Measurements from ENCODE around the gene FAM227A.

The FAM227A gene

GRCh38 chr22:38689651-38690050 is 33.5 kb upstream of the FAM227A start:
- Histone ChIP-seq H2AFZ (ENCODE audit: low read length) (no peak overlapping the region), H3K36me3 (ENCODE audit: insufficient read depth, low read length) (peaks cover 40% of the 10 kb centered on the region; the same call in 1 of the 2 replicates), H3F3A (ENCODE audit: low read depth) (no peaks in the 10 kb centered on the region), H3K9me3 (ENCODE audit: insufficient read depth, low read depth, low read length) (no peaks in the 10 kb centered on the region), H3K27me3 (ENCODE audit: insufficient read depth, low read length, poor library complexity, severe bottlenecking) (no peaks in the 10 kb centered on the region), H3K9me2 (replicated peaks; ENCODE audit: low read depth, low read length) (no peaks in the 10 kb centered on the region), H3K79me2 (ENCODE audit: insufficient read depth, low read length) (peaks cover 27% of the 10 kb centered on the region; the same call in 1 of the 2 replicates), H3K4me3 (ENCODE audit: low read length, poor library complexity, severe bottlenecking) (no peak overlapping the region), H4K20me1 (ENCODE audit: insufficient read depth, low read length, poor library complexity, severe bottlenecking) (peaks cover 7% of the 10 kb centered on the region), H3K4me2 (ENCODE audit: low read depth, low read length, poor library complexity, severe bottlenecking) (no peak overlapping the region), H3K4me1 (ENCODE audit: insufficient read depth, low read length, poor library complexity, severe bottlenecking) (peaks cover 16% of the 10 kb centered on the region), H3K9ac (ENCODE audit: low read depth, low read length, poor library complexity, severe bottlenecking) (no peak overlapping the region)
- no peak for TF ChIP-seq CTCF (conservative IDR thresholded peaks at IDR 0.05; ENCODE audit: low read length)
- no peak for TF ChIP-seq EZH2phosphoT487 (IDR thresholded peaks at IDR 0.05; ENCODE audit: borderline replicate concordance)

- Histone ChIP-seq H3K79me2 (ENCODE audit: insufficient read depth, low read length) (peaks cover 25% of the 10 kb centered on the region), H3K4me3 (ENCODE audit: low read length, poor library complexity, severe bottlenecking) (no peak overlapping the region), H3K27me3 (ENCODE audit: insufficient read depth, low read length, poor library complexity, severe bottlenecking) (no peaks in the 10 kb centered on the region), H3K4me2 (ENCODE audit: low read depth, low read length, poor library complexity, severe bottlenecking) (no peak overlapping the region), H3K9me2 (replicated peaks; ENCODE audit: low read depth, low read length) (no peaks in the 10 kb centered on the region), H4K20me1 (ENCODE audit: insufficient read depth, low read length, poor library complexity, severe bottlenecking) (peaks cover 7% of the 10 kb centered on the region), H2AFZ (ENCODE audit: low read length) (no peak overlapping the region), H3K4me1 (ENCODE audit: insufficient read depth, low read length, poor library complexity, severe bottlenecking) (peaks cover 10% of the 10 kb centered on the region), H3K9me3 (ENCODE audit: insufficient read depth, low read depth, low read length) (no peaks in the 10 kb centered on the region), H3F3A (ENCODE audit: low read depth) (no peaks in the 10 kb centered on the region), H3K9ac (ENCODE audit: low read depth, low read length, poor library complexity, severe bottlenecking) (no peak overlapping the region), H3K36me3 (ENCODE audit: insufficient read depth, low read length) (peaks cover 53% of the 10 kb centered on the region; the same call in 1 of the 2 replicates)
- TF ChIP-seq EZH2phosphoT487 (IDR thresholded peaks at IDR 0.05; ENCODE audit: borderline replicate concordance), result no peak
- TF ChIP-seq CTCF (conservative IDR thresholded peaks at IDR 0.05; ENCODE audit: low read length), result no peak
Observed at GRCh38 chr22:38685761-38686160, 29.6 kb upstream of the FAM227A start.

GRCh38 chr22:38684895-38685294 is 28.7 kb upstream of the FAM227A start:
- Histone ChIP-seq H4K20me1 (ENCODE audit: insufficient read depth, low read length, poor library complexity, severe bottlenecking) (peaks cover 7% of the 10 kb centered on the region), H3K4me3 (ENCODE audit: low read length, poor library complexity, severe bottlenecking) (no peak overlapping the region), H3K9me2 (replicated peaks; ENCODE audit: low read depth, low read length) (no peaks in the 10 kb centered on the region), H3K36me3 (ENCODE audit: insufficient read depth, low read length) (peaks cover 53% of the 10 kb centered on the region; the same call in 1 of the 2 replicates), H2AFZ (ENCODE audit: low read length) (no peak overlapping the region), H3K9me3 (ENCODE audit: insufficient read depth, low read depth, low read length) (no peaks in the 10 kb centered on the region), H3K4me1 (ENCODE audit: insufficient read depth, low read length, poor library complexity, severe bottlenecking) (peaks cover 10% of the 10 kb centered on the region), H3K79me2 (ENCODE audit: insufficient read depth, low read length) (peaks cover 22% of the 10 kb centered on the region), H3K9ac (ENCODE audit: low read depth, low read length, poor library complexity, severe bottlenecking) (no peak overlapping the region), H3K27me3 (ENCODE audit: insufficient read depth, low read length, poor library complexity, severe bottlenecking) (no peaks in the 10 kb centered on the region), H3F3A (ENCODE audit: low read depth) (no peaks in the 10 kb centered on the region), H3K4me2 (ENCODE audit: low read depth, low read length, poor library complexity, severe bottlenecking) (no peak overlapping the region)
- no peak for TF ChIP-seq CTCF (conservative IDR thresholded peaks at IDR 0.05; ENCODE audit: low read length)
- TF ChIP-seq EZH2phosphoT487 (IDR thresholded peaks at IDR 0.05; ENCODE audit: borderline replicate concordance), result no peak

Measured in Loucy (cell line).